CD4-positive, alpha-beta T cell treated with Interleukin-6 for 4 hours (primary cell): ENCODE results near the gene SYNPO2L.
"Not testable (repeated sequence)": the region's sequence is repeated elsewhere in the genome, so short reads cannot be mapped to it uniquely, and the experiment has no call there.

ENCODE experiments used
- DNase-seq: peaks from one replicate; pipeline ENCODE4 v3.0.0-alpha.2; 2020; ENCODE audit warnings: mixed read lengths

Gene SYNPO2L, protein sequence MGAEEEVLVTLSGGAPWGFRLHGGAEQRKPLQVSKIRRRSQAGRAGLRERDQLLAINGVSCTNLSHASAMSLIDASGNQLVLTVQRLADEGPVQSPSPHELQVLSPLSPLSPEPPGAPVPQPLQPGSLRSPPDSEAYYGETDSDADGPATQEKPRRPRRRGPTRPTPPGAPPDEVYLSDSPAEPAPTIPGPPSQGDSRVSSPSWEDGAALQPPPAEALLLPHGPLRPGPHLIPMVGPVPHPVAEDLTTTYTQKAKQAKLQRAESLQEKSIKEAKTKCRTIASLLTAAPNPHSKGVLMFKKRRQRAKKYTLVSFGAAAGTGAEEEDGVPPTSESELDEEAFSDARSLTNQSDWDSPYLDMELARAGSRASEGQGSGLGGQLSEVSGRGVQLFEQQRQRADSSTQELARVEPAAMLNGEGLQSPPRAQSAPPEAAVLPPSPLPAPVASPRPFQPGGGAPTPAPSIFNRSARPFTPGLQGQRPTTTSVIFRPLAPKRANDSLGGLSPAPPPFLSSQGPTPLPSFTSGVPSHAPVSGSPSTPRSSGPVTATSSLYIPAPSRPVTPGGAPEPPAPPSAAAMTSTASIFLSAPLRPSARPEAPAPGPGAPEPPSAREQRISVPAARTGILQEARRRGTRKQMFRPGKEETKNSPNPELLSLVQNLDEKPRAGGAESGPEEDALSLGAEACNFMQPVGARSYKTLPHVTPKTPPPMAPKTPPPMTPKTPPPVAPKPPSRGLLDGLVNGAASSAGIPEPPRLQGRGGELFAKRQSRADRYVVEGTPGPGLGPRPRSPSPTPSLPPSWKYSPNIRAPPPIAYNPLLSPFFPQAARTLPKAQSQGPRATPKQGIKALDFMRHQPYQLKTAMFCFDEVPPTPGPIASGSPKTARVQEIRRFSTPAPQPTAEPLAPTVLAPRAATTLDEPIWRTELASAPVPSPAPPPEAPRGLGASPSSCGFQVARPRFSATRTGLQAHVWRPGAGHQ

DNA sequence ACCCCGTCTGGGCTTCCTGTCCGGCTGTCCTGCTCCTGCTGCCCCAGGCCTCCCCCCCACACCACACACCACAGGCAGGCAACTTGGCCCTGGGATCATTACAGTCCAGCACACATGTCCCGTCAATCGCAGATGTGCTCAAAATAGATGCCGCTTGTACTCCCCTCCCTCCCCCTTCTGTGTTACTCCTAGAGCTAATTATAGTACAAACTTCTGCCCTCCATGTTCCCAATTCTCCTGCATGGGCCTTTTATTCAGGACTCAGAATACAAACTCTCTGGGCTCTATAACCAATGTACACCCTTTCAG lies at the start of gene SYNPO2L:
Gene SYNPO2L (minus strand): TSS at position 40 of the 309 bp plus-strand sequence. CDS start 107 bp downstream, outside the sequence.
- DNase-seq, result no peak

DNA sequence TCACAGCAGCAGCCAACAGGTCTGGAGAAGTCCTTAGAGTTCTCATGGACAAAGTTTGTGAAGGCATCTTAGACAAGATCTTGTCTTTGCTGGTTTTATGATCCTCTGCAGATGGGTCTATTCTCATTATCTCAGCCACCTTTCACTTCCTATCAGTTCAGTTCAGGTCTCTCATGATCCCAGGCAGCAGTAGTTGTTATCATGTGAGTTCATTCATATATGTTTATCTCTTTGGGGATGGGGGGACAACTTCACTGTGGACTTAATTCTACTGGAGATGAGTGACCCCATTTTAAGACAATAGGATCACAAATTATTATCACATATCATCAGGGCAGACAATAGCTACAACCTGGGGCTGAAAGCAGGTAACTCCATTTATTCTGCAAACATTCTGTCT lies 48.1 kb upstream of the SYNPO2L start:
- DNase-seq, result not testable (repeated sequence)

DNA sequence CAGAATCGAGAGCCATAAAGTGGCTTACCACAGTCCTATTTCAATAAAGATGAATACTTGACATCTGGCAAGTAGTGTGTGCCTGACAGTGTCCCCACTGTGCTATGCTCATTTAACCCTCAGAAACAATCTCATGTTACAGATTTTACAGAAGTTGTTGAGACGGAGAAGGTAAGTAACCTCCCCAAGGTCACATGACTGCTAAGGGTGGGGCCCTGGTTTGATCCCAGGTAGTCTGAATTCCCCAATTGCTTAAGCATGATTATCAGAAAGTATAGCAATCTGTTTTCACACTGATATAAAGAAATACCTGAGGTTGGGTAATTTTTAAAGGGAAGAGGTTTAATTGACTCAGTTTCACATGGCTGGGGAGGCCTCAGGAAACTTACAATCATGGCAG lies 43.0 kb upstream of the SYNPO2L start:
- not testable (repeated sequence) for DNase-seq

- DNase-seq, result not testable (repeated sequence)
Observed at GRCh38 chr10:73697675-73698159, 41.9 kb upstream of the SYNPO2L start, which contains the start of gene AGAP5. AGAP5 (minus strand) TSS chr10:73698109; CDS start chr10:73697755, 354 bp downstream.

DNA sequence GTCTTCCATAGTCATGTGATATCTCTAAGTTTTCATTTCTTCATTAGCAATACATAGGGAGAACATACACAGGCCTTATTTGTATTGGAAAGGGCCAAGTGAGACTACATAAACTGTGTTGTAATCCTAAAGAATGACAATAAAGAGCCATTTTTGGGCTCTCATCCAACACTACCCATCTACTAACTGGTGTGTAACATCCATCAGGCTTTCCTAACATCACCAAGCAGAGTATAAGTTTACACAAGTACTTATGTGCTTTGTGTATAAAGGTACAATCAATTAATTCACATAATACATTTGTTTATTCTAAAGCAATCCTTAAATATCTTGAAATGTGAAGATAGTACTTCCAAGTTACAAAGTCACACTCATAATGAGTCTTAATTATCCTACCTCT lies 39.5 kb upstream of the SYNPO2L start:
- not testable (repeated sequence) for DNase-seq

DNA sequence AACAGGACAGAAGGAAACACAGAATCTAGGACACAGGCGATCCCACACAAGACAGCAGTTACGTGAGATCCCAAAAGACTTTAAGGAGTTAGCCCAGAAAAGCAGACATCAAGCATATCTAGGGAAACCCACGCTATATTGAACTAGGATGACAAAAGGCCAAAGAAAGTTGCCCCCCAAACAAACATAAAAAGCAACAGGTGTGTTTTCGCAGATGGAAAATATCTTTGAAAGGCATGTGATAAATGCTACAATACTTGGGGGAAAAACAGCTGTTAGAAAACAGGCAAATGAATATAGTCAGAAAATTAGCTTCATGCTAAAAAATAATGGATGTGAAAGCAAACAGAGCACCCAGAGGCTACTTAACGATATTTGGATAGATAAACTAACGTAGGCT lies 34.9 kb upstream of the SYNPO2L start:
- not testable (repeated sequence) for DNase-seq

GRCh38 chr10:73689596-73689995 lies 33.8 kb upstream of the SYNPO2L start:
- DNase-seq, result not testable (repeated sequence)

DNA sequence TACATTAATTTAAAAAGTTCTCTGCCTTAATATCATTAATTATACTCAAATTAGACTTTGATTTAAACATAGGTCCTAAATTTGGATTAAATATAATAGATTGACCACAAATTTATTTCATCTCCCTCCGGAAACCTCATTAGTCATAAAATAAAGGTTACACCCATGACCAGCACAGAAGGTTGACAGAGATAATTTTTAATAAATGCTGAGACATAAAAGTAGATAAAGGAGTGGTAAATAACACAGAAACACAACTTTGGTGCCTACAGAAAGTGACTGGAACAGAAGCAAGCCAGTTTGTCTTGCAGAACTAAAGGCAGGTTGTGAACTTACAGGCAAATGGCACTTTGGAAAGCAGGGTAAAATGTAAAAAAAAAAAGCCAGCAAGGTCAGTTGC lies 31.8 kb upstream of the SYNPO2L start:
- DNase-seq, result not testable (repeated sequence)

- DNase-seq, result not testable (repeated sequence)
Observed at GRCh38 chr10:73674546-73674945, 18.7 kb upstream of the SYNPO2L start.

DNA sequence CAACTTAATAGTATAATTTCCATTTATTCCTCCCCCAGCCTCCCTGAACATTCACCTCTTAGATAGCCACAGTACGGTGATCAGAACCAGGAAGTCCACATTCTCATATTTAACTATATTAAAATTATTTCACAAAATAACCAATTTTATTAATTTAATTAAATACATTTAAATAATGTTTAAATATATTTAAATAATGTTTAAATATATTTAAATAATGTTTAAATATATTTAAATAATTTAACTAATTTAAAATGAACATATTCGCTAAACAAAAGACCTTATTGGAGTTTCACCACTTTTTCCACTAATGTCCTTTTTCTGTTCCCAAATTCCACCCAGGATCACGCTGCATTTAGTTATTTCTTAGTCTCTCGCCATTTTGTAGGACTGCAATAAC lies 12.5 kb upstream of the SYNPO2L start:
- not testable (repeated sequence) for DNase-seq

- DNase-seq, result not testable (repeated sequence)
Observed at GRCh38 chr10:73666153-73666809, 10.5 kb upstream of the SYNPO2L start.

DNA sequence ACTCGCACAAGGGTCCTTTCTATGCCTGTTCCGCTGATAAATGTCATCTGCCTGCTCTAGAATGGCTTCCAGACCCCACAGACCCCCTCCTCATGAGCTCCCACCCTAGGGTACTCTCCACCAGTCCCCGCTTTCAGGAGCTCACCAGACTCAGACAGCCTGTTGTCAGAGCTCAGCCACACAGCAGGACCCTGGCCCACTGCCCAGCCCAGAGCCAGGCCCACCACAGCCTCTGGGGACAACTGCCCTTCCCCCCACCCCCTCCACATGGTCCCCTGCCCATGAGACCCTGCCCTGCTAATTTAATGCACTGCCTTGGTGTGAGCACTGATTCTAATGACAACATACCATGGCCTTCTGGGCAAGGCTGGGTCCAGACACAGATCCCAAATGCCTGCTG lies 9.8 kb upstream of the SYNPO2L start:
- not testable (repeated sequence) for DNase-seq

DNA sequence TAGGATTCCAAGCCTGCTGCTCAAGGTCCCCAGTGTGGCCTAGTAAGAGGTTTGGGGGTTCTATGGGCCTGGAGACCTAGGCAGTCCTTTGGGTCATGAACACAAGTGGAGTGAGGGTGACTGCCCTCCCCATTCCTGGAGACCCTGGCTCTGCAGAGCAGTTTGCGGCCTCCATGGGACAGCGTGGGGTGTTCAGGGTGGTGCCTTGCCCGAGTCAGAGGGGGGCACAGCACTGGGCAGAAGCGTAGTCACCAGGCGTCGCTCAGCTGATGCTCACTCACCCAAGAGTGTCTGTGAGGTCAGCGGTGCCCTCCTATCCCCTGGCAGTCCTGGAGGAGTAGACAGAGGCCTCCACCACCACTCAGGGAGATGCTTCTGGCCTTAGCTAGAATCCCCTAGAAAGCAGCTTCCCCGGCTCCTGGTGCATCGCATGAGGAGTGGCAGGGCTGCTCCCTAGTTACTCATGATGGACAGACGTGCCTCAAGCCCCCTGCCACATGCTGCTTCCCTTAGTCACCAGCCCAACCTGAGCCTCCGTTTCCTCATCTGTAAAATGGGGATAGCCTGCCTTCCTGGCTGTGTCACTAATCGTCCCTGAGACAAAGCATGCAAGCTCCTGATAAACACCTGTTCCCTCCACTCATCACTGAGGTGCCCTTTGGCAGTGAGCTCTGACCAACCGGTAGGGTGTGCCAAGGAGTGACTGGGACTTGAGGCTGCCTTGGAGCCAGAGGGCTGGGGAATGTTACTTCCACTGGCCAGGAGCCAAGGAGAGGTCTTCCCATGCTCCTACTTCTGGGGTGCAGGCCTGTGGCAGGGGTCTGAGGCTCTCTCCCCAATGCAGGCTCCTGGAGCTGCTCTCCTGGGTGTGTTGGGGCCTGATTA lies 8.6 kb upstream of the SYNPO2L start:
- not testable (repeated sequence) for DNase-seq

DNA sequence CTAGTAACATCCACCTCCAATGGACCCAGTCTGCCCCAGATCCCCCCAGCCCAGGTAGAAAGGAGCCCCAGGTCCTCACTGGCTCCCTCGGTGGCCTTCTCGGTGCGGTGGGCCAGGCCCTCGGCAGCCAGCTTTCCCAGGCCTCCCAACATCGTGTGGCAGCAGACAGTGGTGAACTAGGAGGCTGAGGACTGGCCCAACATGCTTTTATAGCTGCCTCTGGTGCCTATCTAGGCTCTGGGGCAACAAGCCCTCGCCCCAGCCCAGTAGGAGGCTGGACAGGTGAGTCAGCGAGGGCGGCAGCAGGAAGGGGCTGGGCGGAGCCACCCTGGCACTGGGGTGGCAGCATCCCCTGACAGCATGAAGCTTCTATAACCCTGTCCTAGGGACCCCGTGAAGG lies 7.8 kb upstream of the SYNPO2L start:
- DNase-seq, result not testable (repeated sequence)

- not testable (repeated sequence) for DNase-seq
Observed at GRCh38 chr10:73662705-73663104, 6.9 kb upstream of the SYNPO2L start.

GRCh38 chr10:73655257-73655989 lies 406 bp downstream of the SYNPO2L start:
- DNase-seq, result no peak

DNA sequence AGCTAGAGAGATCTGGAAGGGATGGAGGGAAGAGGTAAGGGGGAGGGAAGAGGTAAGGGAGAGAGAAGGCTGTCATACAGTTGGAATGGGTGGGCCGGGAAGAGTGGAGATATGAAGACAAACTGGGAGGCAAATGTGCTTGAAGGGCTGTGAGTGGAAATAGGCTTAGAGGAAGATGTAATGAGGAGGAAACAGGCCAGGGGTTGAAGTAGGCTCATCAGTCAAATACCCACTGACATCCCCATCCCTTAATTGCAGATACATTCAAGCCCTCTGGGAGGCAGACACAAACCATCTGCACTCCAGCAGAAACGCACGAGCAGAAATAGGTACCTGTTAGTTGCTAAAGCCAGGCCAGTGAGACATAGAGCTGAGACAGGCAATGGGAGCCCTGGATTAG lies 2.1 kb downstream of the SYNPO2L start:
- no peak for DNase-seq

GRCh38 chr10:73653195-73653594 lies 2.6 kb downstream of the SYNPO2L start:
- no peak for DNase-seq

DNA sequence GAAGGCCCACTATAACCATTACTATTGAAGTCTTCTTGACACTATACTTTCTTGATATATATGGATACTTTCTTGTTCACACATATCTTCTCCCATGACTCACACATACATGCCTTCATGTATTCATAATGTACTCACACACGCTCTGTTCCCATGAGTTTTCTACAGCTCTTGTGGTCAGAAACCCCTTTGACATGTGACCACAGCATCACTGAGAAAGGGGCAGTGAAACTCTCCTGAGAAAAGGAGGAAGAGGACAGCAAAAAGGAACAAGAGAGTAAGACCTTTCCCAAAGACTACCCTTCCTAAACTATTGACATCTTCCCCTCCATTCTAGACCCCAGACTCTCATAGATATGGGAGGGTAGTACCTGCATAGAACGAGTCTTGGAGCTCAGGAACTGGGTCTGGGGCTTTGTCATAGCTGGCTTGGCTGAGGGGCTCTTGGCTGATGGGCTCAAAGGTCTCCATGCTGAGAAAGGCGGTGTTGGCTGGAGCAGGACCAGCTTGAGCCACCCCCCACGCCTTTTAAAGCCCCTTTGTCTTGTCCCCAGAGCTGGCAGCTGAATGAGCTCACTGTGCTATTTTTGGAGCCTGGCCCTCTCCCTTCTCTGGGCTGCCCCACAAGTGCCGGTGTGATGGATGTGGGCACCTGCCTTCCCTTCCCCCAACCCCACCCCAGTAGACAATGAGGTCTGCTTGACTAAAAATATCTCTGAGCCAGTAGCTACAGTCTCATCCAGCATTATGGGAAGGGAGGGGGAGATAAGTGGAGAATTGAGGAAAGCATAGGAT lies 5.1 kb downstream of the SYNPO2L start:
- DNase-seq, result no peak

DNA sequence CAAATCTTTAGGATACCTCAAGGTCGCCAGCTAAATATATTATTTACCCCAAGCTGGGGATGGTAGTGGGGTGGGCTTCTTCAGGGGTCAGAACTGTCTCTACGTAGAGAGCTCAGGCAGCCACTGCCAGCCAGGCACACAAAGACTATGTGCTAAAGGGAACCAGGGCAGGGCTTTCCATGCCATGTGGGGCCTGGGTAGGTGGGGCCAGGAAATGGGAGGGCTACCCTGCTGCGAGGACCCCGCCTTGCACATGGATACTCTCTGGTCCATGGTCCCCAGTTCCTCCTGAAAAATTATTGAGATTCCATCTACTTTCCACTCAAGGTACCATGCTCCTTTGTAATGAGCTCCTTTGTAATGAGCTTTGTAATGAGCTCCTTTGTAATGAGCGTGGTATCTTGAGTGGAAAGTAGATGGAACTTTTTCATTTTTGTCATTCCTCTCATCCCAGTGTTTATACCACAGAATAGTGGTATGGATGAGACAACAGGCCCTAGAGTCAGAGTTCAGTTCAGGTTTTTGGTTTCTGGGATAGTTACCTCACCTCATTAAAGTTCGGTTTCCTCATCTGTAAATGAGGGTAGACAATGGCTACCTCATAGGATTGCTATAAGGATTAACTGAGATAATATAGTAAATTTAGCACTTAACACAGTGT lies 5.8 kb downstream of the SYNPO2L start:
- no peak for DNase-seq
